Measurements from ENCODE around the gene MIF.
A peak's percentile ranks its signal among the peaks of the same experiment; 100 is the strongest.
"Not testable (repeated sequence)": the region's sequence is repeated elsewhere in the genome, so short reads cannot be mapped to it uniquely, and the experiment has no call there.

Gene MIF

GRCh38 chr22:23904573-23905254, 10.5 kb downstream of the MIF start:
- no peak for DNase-seq

- DNase-seq: no peak
These were observed 12.5 kb downstream of the MIF start for GRCh38 chr22:23906641-23907040.

GRCh38 chr22:23907423-23907822, 13.2 kb downstream of the MIF start:
- not testable (repeated sequence) for DNase-seq

GRCh38 chr22:23908587-23909205, 14.5 kb downstream of the MIF start:
- DNase-seq: no peak

GRCh38 chr22:23909296-23909898, 15.2 kb downstream of the MIF start:
- DNase-seq: no peak

- DNase-seq: no peak
These were observed 16.5 kb downstream of the MIF start for GRCh38 chr22:23910496-23911190.

- no peak for DNase-seq
These were observed 17.3 kb downstream of the MIF start for GRCh38 chr22:23911318-23911980.

GRCh38 chr22:23912293-23912903, 18.2 kb downstream of the MIF start:
- no peak for DNase-seq

GRCh38 chr22:23913306-23913660, 19.1 kb downstream of the MIF start:
- DNase-seq: no peak

- peak; percentile 99 for DNase-seq
These were observed 19.6 kb downstream of the MIF start for GRCh38 chr22:23913661-23914353.

- DNase-seq: no peak
These were observed 21.1 kb downstream of the MIF start for GRCh38 chr22:23915290-23915689.

- DNase-seq: not testable (repeated sequence)
These were observed 26.1 kb downstream of the MIF start for GRCh38 chr22:23920267-23920611.

- DNase-seq: not testable (repeated sequence)
These were observed 27.5 kb downstream of the MIF start for GRCh38 chr22:23921586-23922201.

- DNase-seq: no peak
These were observed 28.7 kb downstream of the MIF start for GRCh38 chr22:23922921-23923320.

- no peak for DNase-seq
These were observed 30.9 kb downstream of the MIF start for GRCh38 chr22:23925020-23925606.

- DNase-seq: no peak
These were observed 32.4 kb downstream of the MIF start for GRCh38 chr22:23926561-23926960.

GRCh38 chr22:23938328-23939016, 44.3 kb downstream of the MIF start:
- DNase-seq: no peak

- no peak for DNase-seq
These were observed 44.8 kb downstream of the MIF start for GRCh38 chr22:23939017-23939357.

GRCh38 chr22:23940166-23940565, 46.0 kb downstream of the MIF start:
- DNase-seq: not testable (repeated sequence)

Data from stimulated activated CD4-positive, alpha-beta T cell treated with anti-CD3 and anti-CD28 coated beads, Interleukin-12 subunit alpha, Interleukin-12 subunit beta, amount 100 ng/mL, for 4 hours (primary cell).